Loucy (cell line): Measurements from ENCODE around the gene DOCK10.

Experiments used
- CTCF ChIP-seq: fragments of 200-600 bp; sonication (generic); conservative IDR thresholded peaks from 2 replicates; pipeline ENCODE4 v1.5.1; 2014; ENCODE audit warnings: mild to moderate bottlenecking, antibody characterized with exemption, low read length
- EZH2phosphoT487 ChIP-seq: fragments of 200-600 bp; IDR thresholded peaks from 2 replicates; pipeline ENCODE4 v1.6.1; 2018; ENCODE audit warnings: antibody characterized with exemption, mild to moderate bottlenecking, moderate library complexity, borderline replicate concordance

GRCh38 chr2:224944707-224945547, 97.3 kb downstream of the DOCK10 start:
- TF ChIP-seq CTCF (no peak), EZH2phosphoT487 (no peak)
